HCT116 (cell line): ENCODE results near the gene CAVIN2. TPM values are rescaled to one million over a fixed set of nuclear protein-coding genes. Genes with fewer than 3 reads are reported as not detected.

Source experiments
- ATAC-seq: fragments of 200-7000 bp; cut with Tn5 transposase; 2 replicates; pipeline ENCODE4 v1.9.1; 2020; ENCODE audit warnings: mild to moderate bottlenecking, moderate library complexity
- BruUV-seq: library from RNA; stranded (reverse); fragments of 400-500 nt; replicated peaks from 2 replicates; lab custom pipeline; 2021; lab: Mats Ljungman, UMichigan
- CTCF ChIA-PET: fragments of 300-600 bp; sonication (Branson Sonifier 250); formaldehyde crosslinking; loops from one replicate; lab custom pipeline; 2021; ENCODE audit warnings: antibody characterized with exemption; lab: Charles Lee
- POLR2A ChIA-PET: fragments of 300-600, 350-600 bp; sonication (Branson Sonifier 250); formaldehyde crosslinking; loops from one replicate; lab custom pipeline; 2021; ENCODE audit warnings: antibody characterized with exemption; lab: Charles Lee
- RAD21 ChIA-PET, 2 experiments: fragments of 300-600 bp; sonication (Branson Sonifier 250); formaldehyde crosslinking; loops; one replicate each; lab custom pipeline; 2023; ENCODE audit warnings: low total read pairs in 2 of 2; ENCODE audit not compliant: uncharacterized antibody in 2 of 2, unreplicated experiment in 2 of 2, low non-redundant PET in 1 of 2; lab: Charles Lee
- DNase-seq: peaks from one replicate; pipeline ENCODE4 v3.0.0-alpha.2; 2010; ENCODE audit warnings: low read depth, low spot score
- H2AFZ ChIP-seq: fragments of 200-600 bp; shearing (Covaris generic), sonication (generic); 2 replicates; pipeline ENCODE4 v1.6.1; 2017; ENCODE audit warnings: low read depth, mixed run types, mixed read lengths, antibody characterized with exemption, low read length; ENCODE audit not compliant: poor library complexity, severe bottlenecking
- H3K27ac ChIP-seq: 2 replicates; pipeline ENCODE4 v1.5.1; 2012; ENCODE audit warnings: low read depth, low read length
- H3K27me3 ChIP-seq: fragments of 200-600 bp; sonication (generic); 2 replicates; pipeline ENCODE4 v1.6.1; 2016; ENCODE audit warnings: mixed run types, low read length, mixed read lengths; ENCODE audit not compliant: insufficient read depth
- H3K36me3 ChIP-seq, 2 experiments: fragments of 200-500 bp in 1 of 2; fragments of 200-600 bp in 1 of 2; sonication (Bioruptor generic) in 1 of 2; sonication (generic) in 1 of 2; 2 replicates each; pipeline versions ENCODE4 v1.5.1 to v1.6.1; 2014 to 2016; ENCODE audit warnings: low read length in 2 of 2, inconsistent platforms in 1 of 2, mixed read lengths in 1 of 2, mixed run types in 1 of 2; ENCODE audit not compliant: insufficient read depth in 2 of 2, control insufficient read depth in 1 of 2
- H3K4me1 ChIP-seq, 2 experiments: fragments of 200-600 bp in 1 of 2; sonication (generic) in 1 of 2; 2 replicates each; pipeline versions ENCODE4 v1.5.1 to v1.6.1; 2012 to 2017; ENCODE audit warnings: low read length in 2 of 2, inconsistent platforms in 1 of 2, mild to moderate bottlenecking in 1 of 2, mixed read lengths in 1 of 2, mixed run types in 1 of 2, moderate library complexity in 1 of 2; ENCODE audit not compliant: insufficient read depth in 2 of 2, control insufficient read depth in 1 of 2
- H3K4me2 ChIP-seq: fragments of 200-600 bp; sonication (generic); 2 replicates; pipeline ENCODE4 v1.6.1; 2017; ENCODE audit warnings: mixed run types, low read length, mixed read lengths
- H3K4me3 ChIP-seq, 2 experiments: fragments of 200-600 bp in 1 of 2; sonication (generic) in 1 of 2; replicated peaks in 1 of 2; 2 replicates each; pipeline ENCODE4 v1.5.1; 2011 to 2016; ENCODE audit warnings: low read length in 2 of 2, control low read depth in 1 of 2, low read depth in 1 of 2, mild to moderate bottlenecking in 1 of 2, mixed read lengths in 1 of 2, mixed run types in 1 of 2
- H3K79me2 ChIP-seq: fragments of 200-600 bp; sonication (generic); 2 replicates; pipeline ENCODE4 v1.6.1; 2017; ENCODE audit warnings: mild to moderate bottlenecking, mixed run types, low read length, moderate library complexity, mixed read lengths; ENCODE audit not compliant: insufficient read depth
- H3K9ac ChIP-seq: fragments of 200-600 bp; sonication (generic); 2 replicates; pipeline ENCODE4 v1.6.1; 2016; ENCODE audit warnings: low read length, mixed read lengths
- H3K9me2 ChIP-seq: fragments of 200-600 bp; sonication (generic), shearing (Covaris generic); 2 replicates; pipeline ENCODE4 v1.6.1; 2017; ENCODE audit warnings: mixed run types, mild to moderate bottlenecking, moderate library complexity; ENCODE audit not compliant: insufficient read depth
- H3K9me3 ChIP-seq, 2 experiments: fragments of 200-500 bp in 1 of 2; fragments of 200-600 bp in 1 of 2; sonication (Bioruptor generic) in 1 of 2; sonication (generic) in 1 of 2; 2 replicates each; pipeline ENCODE4 v1.6.1; 2014 to 2017; ENCODE audit warnings: low read length in 2 of 2, mixed read lengths in 2 of 2, inconsistent platforms in 1 of 2, low read depth in 1 of 2, mild to moderate bottlenecking in 1 of 2, mixed run types in 1 of 2, moderate library complexity in 1 of 2; ENCODE audit not compliant: control insufficient read depth in 1 of 2, insufficient read depth in 1 of 2
- H4K20me1 ChIP-seq: fragments of 200-600 bp; sonication (generic), shearing (Covaris generic); 2 replicates; pipeline ENCODE4 v1.6.1; 2017; ENCODE audit warnings: mixed run types, mild to moderate bottlenecking, moderate library complexity; ENCODE audit not compliant: insufficient read depth
- CEBPB ChIP-seq: IDR thresholded peaks from 2 replicates; pipeline ENCODE4 v1.6.1; 2012; ENCODE audit warnings: low read depth
- CTCF ChIP-seq, 3 experiments: fragments of 200-600 bp in 1 of 3; sonication (generic) in 1 of 3; IDR thresholded peaks in 2 of 3; conservative IDR thresholded peaks in 1 of 3; 2 replicates each; pipeline ENCODE4 v1.5.1; 2012 to 2017; ENCODE audit warnings: low read depth in 2 of 3, low read length in 2 of 3, antibody characterized with exemption in 1 of 3, borderline replicate concordance in 1 of 3, control low read depth in 1 of 3, mild to moderate bottlenecking in 1 of 3, mixed read lengths in 1 of 3, mixed run types in 1 of 3, moderate library complexity in 1 of 3; ENCODE audit not compliant: insufficient read depth in 1 of 3
- EGR1 ChIP-seq: IDR thresholded peaks from 2 replicates; pipeline ENCODE4 v1.6.1; 2012; ENCODE audit warnings: low read depth
- ELF1 ChIP-seq: IDR thresholded peaks from 2 replicates; pipeline ENCODE4 v1.6.1; 2012; ENCODE audit warnings: low read depth, borderline replicate concordance
- EZH2 ChIP-seq: fragments of 200-600 bp; sonication (generic); IDR thresholded peaks from 2 replicates; pipeline ENCODE4 v1.6.1; 2017; ENCODE audit warnings: antibody characterized with exemption, mixed run types
- MAX ChIP-seq: IDR thresholded peaks from 2 replicates; pipeline ENCODE4 v1.6.1; 2012
- POLR2AphosphoS5 ChIP-seq: IDR thresholded peaks from 2 replicates; pipeline ENCODE4 v1.6.1; 2011; ENCODE audit warnings: mild to moderate bottlenecking, low read depth, low read length, moderate library complexity
- SIN3A ChIP-seq: IDR thresholded peaks from 2 replicates; pipeline ENCODE4 v1.6.1; 2012; ENCODE audit warnings: low read depth
- SP1 ChIP-seq: IDR thresholded peaks from 2 replicates; pipeline ENCODE4 v1.6.1; 2012; ENCODE audit warnings: low read depth
- YY1 ChIP-seq: IDR thresholded peaks from 2 replicates; pipeline ENCODE4 v1.6.1; 2011; ENCODE audit warnings: low read length, low read depth, moderate library complexity, mild to moderate bottlenecking; ENCODE audit not compliant: insufficient replicate concordance; ENCODE audit errors: extremely low read depth
- ZBTB33 ChIP-seq: IDR thresholded peaks from 2 replicates; pipeline ENCODE4 v1.6.1; 2011; ENCODE audit warnings: mild to moderate bottlenecking, low read length, moderate library complexity; ENCODE audit not compliant: insufficient replicate concordance; ENCODE audit errors: extremely low read depth
- ZFX ChIP-seq: fragments of 450-650 bp; IDR thresholded peaks from 2 replicates; pipeline ENCODE4 v1.6.1; 2017
- ZNF274 ChIP-seq: fragments of 200-500 bp; sonication (Bioruptor generic); IDR thresholded peaks from 2 replicates; pipeline ENCODE4 v1.6.1; 2014; ENCODE audit warnings: mild to moderate bottlenecking, low read depth, low read length, inconsistent platforms
- intact Hi-C: fragments of 100-400 bp; cut with micrococcal nuclease; formaldehyde crosslinking; loops from 2 replicates; pipeline ENCODE4 v1.10.0; 2022
- total RNA-seq: library from RNA; stranded (reverse); gene quantifications from one replicate; pipeline ENCODE4 v1.2.1, GENCODE V29; 2021; ENCODE audit not compliant: unreplicated experiment

CAVIN2 gene
- total RNA-seq, 1 experiment from 2014 or later = 0.27 TPM

- TF ChIP-seq MAX (no peak), POLR2AphosphoS5 (no peak), EGR1 (no peak), EZH2 (no peak), SIN3A (no peak), SP1 (no peak)
- Histone ChIP-seq H3K4me3 (no peak overlapping the region), H4K20me1 (no peaks in the 10 kb centered on the region), H3K27me3 (no peaks in the 10 kb centered on the region), H3K27ac (no peak overlapping the region), H3K9me3 (no peaks in the 10 kb centered on the region), H2AFZ (peak overlapping the region; percentile 46), H3K79me2 (no peaks in the 10 kb centered on the region), H3K9ac (no peak overlapping the region), H3K4me1 (peaks cover 0 to 7% of the 10 kb centered on the region in 2 experiments; a peak in 1 of 4 replicates), H3K4me2 (no peak overlapping the region), H3K9me2 (no peaks in the 10 kb centered on the region), H3K36me3 (no peaks in the 10 kb centered on the region)
- ATAC-seq = no peak
- BruUV-seq = no TSS peak
- CTCF ChIA-PET = no interaction called here
- DNase-seq = no peak
- intact Hi-C loops = no loop called here
- RAD21 ChIA-PET = no interaction called here
- POLR2A ChIA-PET = no interaction called here
Measured at GRCh38 chr2:191854382-191855372, 7.8 kb upstream of the CAVIN2 start.

- Histone ChIP-seq H3K4me3 (no peak overlapping the region), H4K20me1 (no peaks in the 10 kb centered on the region)
Measured at GRCh38 chr2:191853843-191854242, 7.0 kb upstream of the CAVIN2 start.

More at GRCh38 chr2:191853843-191854242, 7.0 kb upstream of the CAVIN2 start:
- ATAC-seq (no peak), DNase-seq (no peak)
- CTCF ChIA-PET = no interaction called here
- no peaks in the 10 kb centered on the region for H3K36me3 ChIP-seq
- intact Hi-C loops = no loop called here
- TF ChIP-seq ZFX = no peak
- TF ChIP-seq EZH2 = no peak
- no peak for TF ChIP-seq ELF1
- TF ChIP-seq ZNF274 = no peak
- no peak for TF ChIP-seq ZBTB33
- TF ChIP-seq YY1 = no peak
- no peak for TF ChIP-seq CTCF (IDR thresholded peaks at IDR 0.05 in 2 of 3, conservative IDR thresholded peaks at IDR 0.05 in 1 of 3; ENCODE audit: borderline replicate concordance in 1 of 3, insufficient read depth in 1 of 3, low read depth in 2 of 3, low read length in 2 of 3)
- TF ChIP-seq CEBPB = no peak
- TF ChIP-seq, all 23 proteins: peak for 0
- H3K9ac ChIP-seq = no peak overlapping the region
- H3K4me1 ChIP-seq = peaks cover 0 to 7% of the 10 kb centered on the region in 2 experiments; a peak in 1 of 4 replicates
- no peaks in the 10 kb centered on the region for H3K9me2 ChIP-seq
- no peaks in the 10 kb centered on the region for H3K79me2 ChIP-seq
- ChIA-PET RAD21 (no interaction called here), POLR2A (no interaction called here)
- no TSS peak for BruUV-seq
- H3K9me3 ChIP-seq = no peaks in the 10 kb centered on the region
- no peaks in the 10 kb centered on the region for H3K27me3 ChIP-seq
- no peak overlapping the region for H3K27ac ChIP-seq
- H2AFZ ChIP-seq = peak overlapping the region; percentile 46
- H3K4me2 ChIP-seq = no peak overlapping the region
